IMR-90 (cell line): ENCODE results near the gene CYSTM1. TPM values are rescaled to one million over a fixed set of nuclear protein-coding genes. Genes with fewer than 3 reads are reported as not detected.
A peak's percentile ranks its signal among the peaks of the same experiment; 100 is the strongest.

Experiments
- ATAC-seq: fragments of 200-7000 bp; cut with Tn5 transposase; 2 replicates; pipeline ENCODE4 v1.9.1; 2020; ENCODE audit warnings: low read depth, mild to moderate bottlenecking, moderate library complexity
- BruUV-seq: library from RNA; stranded (reverse); fragments of 400-500 nt; replicated peaks from 2 replicates; lab custom pipeline; 2021; lab: Mats Ljungman, UMichigan
- CTCF ChIA-PET: fragments of 300-600 bp; formaldehyde crosslinking; extraction: SDS; loops from one replicate; lab custom pipeline; 2021; ENCODE audit warnings: antibody characterized with exemption; lab: Yijun Ruan, JAX
- POLR2A ChIA-PET: fragments of 300-600 bp; sonication (Branson Sonifier 250); formaldehyde crosslinking; loops from one replicate; lab custom pipeline; 2022; ENCODE audit warnings: antibody characterized with exemption; ENCODE audit not compliant: unreplicated experiment; lab: Charles Lee
- DNase-seq: peaks from one replicate; pipeline ENCODE4 v3.0.0; 2013
- H2AFZ ChIP-seq: replicated peaks from 2 replicates; pipeline ENCODE3; 2013; ENCODE audit warnings: low read length, mild to moderate bottlenecking; ENCODE audit not compliant: poor library complexity
- H2AK5ac ChIP-seq: 2 replicates; pipeline ENCODE4 v1.6.1; 2013; ENCODE audit warnings: low read depth, low read length, inconsistent platforms
- H2AK9ac ChIP-seq: replicated peaks from 2 replicates; pipeline ENCODE3; 2013; ENCODE audit warnings: mild to moderate bottlenecking, low read depth, low read length, moderate library complexity; ENCODE audit not compliant: poor library complexity
- H2BK120ac ChIP-seq: 2 replicates; pipeline ENCODE4 v1.6.1; 2013; ENCODE audit warnings: low read depth, low read length, inconsistent platforms
- H2BK15ac ChIP-seq: 3 replicates; pipeline ENCODE4 v1.6.1; 2013; ENCODE audit warnings: low read depth, low read length, inconsistent platforms
- H2BK20ac ChIP-seq: 2 replicates; pipeline ENCODE4 v1.6.1; 2013; ENCODE audit warnings: low read depth, mild to moderate bottlenecking, inconsistent platforms, low read length, moderate library complexity
- H2BK5ac ChIP-seq: 2 replicates; pipeline ENCODE4 v1.6.1; 2013; ENCODE audit warnings: mild to moderate bottlenecking, low read depth, low read length, inconsistent platforms; ENCODE audit not compliant: poor library complexity, severe bottlenecking
- H3K14ac ChIP-seq: replicated peaks from 2 replicates; pipeline ENCODE4 v1.6.1; 2013; ENCODE audit warnings: low read depth, low read length, inconsistent platforms
- H3K18ac ChIP-seq: 2 replicates; pipeline ENCODE4 v1.6.1; 2013; ENCODE audit warnings: low read depth, low read length, control low read depth
- H3K23ac ChIP-seq: 2 replicates; pipeline ENCODE4 v1.6.1; 2013; ENCODE audit warnings: low read depth, low read length, inconsistent platforms
- H3K27ac ChIP-seq: 2 replicates; pipeline ENCODE4 v1.5.1; 2013; ENCODE audit warnings: mild to moderate bottlenecking, control low read depth, low read length; ENCODE audit not compliant: insufficient read depth
- H3K27me3 ChIP-seq: 2 replicates; pipeline ENCODE4 v1.6.1; 2013; ENCODE audit warnings: low read length; ENCODE audit not compliant: control insufficient read depth, insufficient read depth
- H3K36me3 ChIP-seq: 2 replicates; pipeline ENCODE4 v1.6.1; 2013; ENCODE audit warnings: low read length, mixed read lengths; ENCODE audit not compliant: control insufficient read depth, insufficient read depth
- H3K4ac ChIP-seq: 2 replicates; pipeline ENCODE4 v1.6.1; 2013; ENCODE audit warnings: low read depth, low read length, inconsistent platforms
- H3K4me1 ChIP-seq: 2 replicates; pipeline ENCODE4 v1.6.1; 2013; ENCODE audit warnings: low read length, mixed read lengths; ENCODE audit not compliant: control insufficient read depth, insufficient read depth
- H3K4me2 ChIP-seq: 2 replicates; pipeline ENCODE4 v1.6.1; 2013; ENCODE audit warnings: low read depth, mild to moderate bottlenecking, control low read depth, low read length, moderate library complexity
- H3K4me3 ChIP-seq: 2 replicates; pipeline ENCODE4 v1.5.1; 2013; ENCODE audit warnings: low read depth, mild to moderate bottlenecking, control low read depth, low read length, moderate library complexity; ENCODE audit not compliant: insufficient read depth
- H3K56ac ChIP-seq: 2 replicates; pipeline ENCODE4 v1.6.1; 2013; ENCODE audit warnings: low read length, inconsistent platforms; ENCODE audit not compliant: insufficient read depth; ENCODE audit errors: extremely low read depth
- H3K79me1 ChIP-seq, 2 experiments: 2 replicates each; pipeline ENCODE4 v1.6.1; 2013; ENCODE audit warnings: low read length in 2 of 2, inconsistent platforms in 1 of 2, low read depth in 1 of 2
- H3K9ac ChIP-seq: 2 replicates; pipeline ENCODE4 v1.6.1; 2013; ENCODE audit warnings: low read depth, low read length, control low read depth
- H3K9me1 ChIP-seq: 2 replicates; pipeline ENCODE4 v1.6.1; 2013; ENCODE audit warnings: low read length, inconsistent platforms; ENCODE audit not compliant: insufficient read depth
- H3K9me3 ChIP-seq: 2 replicates; pipeline ENCODE4 v1.6.1; 2013; ENCODE audit warnings: low read length; ENCODE audit not compliant: control insufficient read depth, insufficient read depth
- H4K20me1 ChIP-seq: 2 replicates; pipeline ENCODE4 v1.6.1; 2013; ENCODE audit warnings: low read length, inconsistent platforms; ENCODE audit not compliant: insufficient read depth
- H4K5ac ChIP-seq: 2 replicates; pipeline ENCODE4 v1.6.1; 2013; ENCODE audit warnings: mild to moderate bottlenecking, low read depth, low read length, control low read depth
- H4K8ac ChIP-seq, 2 experiments: 2 replicates each; pipeline ENCODE4 v1.6.1; 2013; ENCODE audit warnings: low read depth in 2 of 2, low read length in 2 of 2, control low read depth in 1 of 2, inconsistent platforms in 1 of 2
- H4K91ac ChIP-seq: 2 replicates; pipeline ENCODE4 v1.6.1; 2013; ENCODE audit warnings: low read depth, low read length, inconsistent platforms; ENCODE audit not compliant: insufficient read depth
- CEBPB ChIP-seq: IDR thresholded peaks from 2 replicates; pipeline ENCODE4 v1.6.1; 2012; ENCODE audit warnings: low read depth, low read length, improper control_type of control experiment
- FOS ChIP-seq: fragments of 150-350 bp; IDR thresholded peaks from 2 replicates; pipeline ENCODE4 v1.6.1; 2016; ENCODE audit warnings: low read depth, low read length
- MAFK ChIP-seq: IDR thresholded peaks from 2 replicates; pipeline ENCODE4 v1.6.1; 2012; ENCODE audit warnings: low read depth, low read length, improper control_type of control experiment
- MAZ ChIP-seq: IDR thresholded peaks from 2 replicates; pipeline ENCODE4 v1.6.1; 2012; ENCODE audit warnings: low read depth, mild to moderate bottlenecking, low read length, improper control_type of control experiment, moderate library complexity, borderline replicate concordance
- MXI1 ChIP-seq: IDR thresholded peaks from 2 replicates; pipeline ENCODE4 v1.6.1; 2012; ENCODE audit warnings: low read depth, mild to moderate bottlenecking, low read length, moderate library complexity, borderline replicate concordance
- NFE2L2 ChIP-seq: fragments of 150-350 bp; IDR thresholded peaks from 2 replicates; pipeline ENCODE4 v1.6.1; 2016; ENCODE audit warnings: low read depth, mild to moderate bottlenecking, low read length
- RAD21 ChIP-seq: IDR thresholded peaks from 2 replicates; pipeline ENCODE4 v1.6.1; 2012; ENCODE audit warnings: low read length, improper control_type of control experiment
- RFX5 ChIP-seq: IDR thresholded peaks from 2 replicates; pipeline ENCODE4 v1.8.0; 2012; ENCODE audit warnings: low read depth, mild to moderate bottlenecking, low read length, moderate library complexity
- WGBS, 2 experiments: methylation state at CpG; one replicate each; pipeline versions ENCODE4 v1.1.5 to v1.1.7; 2013; ENCODE audit warnings: missing lambda C conversion rate in 2 of 2; ENCODE audit not compliant: insufficient read length in 1 of 2; ENCODE audit errors: extremely low coverage in 2 of 2; 5-methylcytosine and 5-hydroxymethylcytosine counted together
- dilution Hi-C: fragments of 300-500 bp; cut with HindIII; formaldehyde crosslinking; loops from one replicate; pipeline ENCODE4 v1.14.3; 2018; ENCODE audit warnings: low sequenced_read_pairs; ENCODE audit not compliant: unreplicated experiment
- in situ Hi-C: fragments of 300-500 bp; cut with MboI; formaldehyde crosslinking; loops from 3 replicates; pipeline ENCODE4 v1.14.3; 2019; ENCODE audit warnings: low sequenced_read_pairs, inconsistent platforms, mixed read lengths
- intact Hi-C: fragments of 100-400 bp; cut with micrococcal nuclease; formaldehyde crosslinking; loops from 2 replicates; pipeline ENCODE4 v1.10.0; 2022
- polyA plus RNA-seq, 3 experiments: library from polyadenylated mRNA; depleted of rRNA; stranded (reverse); fragments of >200 nt; gene quantifications; 2 replicates each; pipeline ENCODE4 v1.2.3, GENCODE V29; 2012; ENCODE audit warnings: low replicate concordance in 1 of 3
- total RNA-seq: library from RNA; depleted of rRNA; stranded (reverse); fragments of >200 nt; gene quantifications from 2 replicates; pipeline ENCODE4 v1.2.3, GENCODE V29; 2012
- TF ChIP-seq, protein P1 (sequence below): conservative IDR thresholded peaks from 2 replicates; pipeline ENCODE4 v1.5.1; 2012; ENCODE audit warnings: mild to moderate bottlenecking, low read depth, low read length, improper control_type of control experiment
- TF ChIP-seq, protein P2 (sequence below): fragments of 150-350 bp; IDR thresholded peaks from 2 replicates; pipeline ENCODE4 v1.6.1; 2016; ENCODE audit warnings: low read depth, mild to moderate bottlenecking, low read length, moderate library complexity, borderline replicate concordance
- TF ChIP-seq, protein P3 (sequence below): fragments of 150-350 bp; IDR thresholded peaks from 2 replicates; pipeline ENCODE4 v1.6.1; 2017; ENCODE audit warnings: mild to moderate bottlenecking, antibody characterized with exemption, low read length, low read depth

The CYSTM1 gene
- total and polyA plus RNA-seq, 2 of the 4 experiments (the other 2 are of a cell fraction): 7.3 to 15.0 TPM

DNA sequence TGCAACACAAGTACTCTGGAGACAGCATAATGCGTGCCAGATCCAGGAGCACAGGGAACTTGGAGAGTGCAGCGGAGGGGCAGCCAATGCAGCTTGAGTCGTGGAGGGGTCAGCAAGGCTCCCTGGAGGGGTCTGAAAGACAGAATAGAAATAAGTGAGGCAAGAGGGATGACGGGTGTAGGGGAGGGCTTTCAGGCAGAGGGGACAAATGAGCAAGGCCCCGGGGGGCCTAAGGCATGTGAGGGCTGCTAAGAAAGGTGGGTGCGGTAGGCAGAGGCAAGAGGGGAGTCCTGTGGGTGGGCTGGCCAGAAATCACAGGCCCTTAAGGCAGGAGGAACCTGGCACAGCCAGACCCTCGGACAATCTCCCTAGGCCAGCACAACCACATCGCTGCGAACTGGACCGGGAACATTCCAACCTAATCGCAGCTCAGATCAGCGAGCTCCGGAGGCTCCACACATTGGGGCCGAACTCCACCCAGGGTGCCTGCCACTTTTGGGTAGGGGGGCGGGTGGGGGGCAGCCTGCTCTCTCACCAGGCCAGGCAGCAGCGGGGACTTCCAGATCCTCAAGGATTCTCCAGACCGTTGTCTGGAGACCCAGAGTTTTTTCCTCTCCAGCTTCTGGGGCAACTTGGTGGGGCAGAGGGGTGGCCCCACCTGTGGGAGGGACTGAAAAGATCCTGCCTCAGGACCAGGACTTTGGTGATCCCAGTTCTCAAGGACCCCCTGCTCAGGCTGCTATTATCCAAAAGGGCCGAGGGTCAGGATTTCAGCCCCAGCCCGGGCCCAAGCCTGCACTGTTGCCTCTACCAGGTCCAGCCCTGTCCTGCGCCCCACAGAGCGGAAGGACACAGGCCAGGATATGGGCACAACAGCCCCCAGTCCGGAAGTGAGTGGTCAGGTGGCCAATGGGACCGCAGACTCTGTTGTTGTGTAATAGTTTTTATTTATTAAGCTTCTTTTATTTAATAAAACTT is 22.7 kb upstream of the CYSTM1 start (continued):
- TF ChIP-seq CEBPB (no peak), NFE2L2 (no peak)

DNA sequence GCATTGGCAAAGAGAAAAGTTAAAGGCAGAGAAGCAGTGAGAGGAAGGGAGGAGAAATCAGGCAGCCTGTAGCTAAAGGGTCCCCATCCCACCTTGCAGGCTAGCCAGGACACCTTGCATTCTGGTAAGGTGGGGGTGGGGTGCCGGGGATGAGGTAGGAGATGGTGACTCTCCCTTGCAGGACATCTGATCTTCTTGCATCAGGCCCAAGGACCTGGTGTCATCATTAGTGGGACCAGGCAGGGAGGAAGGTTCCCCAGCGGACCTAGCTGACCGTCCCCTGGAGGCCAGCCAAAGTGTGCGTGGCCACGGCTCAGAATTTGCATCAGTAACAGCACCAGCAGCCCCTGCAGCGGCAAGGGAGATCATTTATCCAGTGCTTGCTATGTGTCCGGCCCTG is 21.7 kb upstream of the CYSTM1 start:
- no TSS peak for BruUV-seq
- CTCF ChIA-PET: no interaction called here
- no peak overlapping the region for H2BK120ac ChIP-seq
- no peak overlapping the region for H3K4me2 ChIP-seq
- no peak overlapping the region for H3K9ac ChIP-seq
- H3K23ac ChIP-seq: peak overlapping the region; percentile 23; the same call in 1 of the 2 replicates
- H4K8ac ChIP-seq: no peak overlapping the region
- H3K79me1 ChIP-seq: peaks cover 3 to 7% of the 10 kb centered on the region in 2 experiments; a peak in 3 of 4 replicates
- H3K9me3 ChIP-seq: no peaks in the 10 kb centered on the region
- intact Hi-C loops: no loop called here
- no peak for ATAC-seq
- no peaks in the 10 kb centered on the region; the same call in 1 of the 2 replicates for H3K27me3 ChIP-seq
- dilution Hi-C loops: no loop called here
- no peak overlapping the region for H2BK20ac ChIP-seq
- POLR2A ChIA-PET: no interaction called here
- H3K14ac ChIP-seq: no peak overlapping the region
- H2AFZ ChIP-seq: peak overlapping the region; percentile 60
- DNase-seq: no peak
- no peak overlapping the region for H3K4me3 ChIP-seq
- H3K4ac ChIP-seq: no peak overlapping the region
- no peak overlapping the region for H3K56ac ChIP-seq
- 40% methylated on average over 1 of the region's 7 CpGs; no CpG with 5 or more reads in 1 of the 2 experiments for WGBS, 2 experiments
- H4K91ac ChIP-seq: no peak overlapping the region
- no peak overlapping the region for H4K5ac ChIP-seq
- H2AK9ac ChIP-seq: peak overlapping the region; percentile 25
- H3K9me1 ChIP-seq: 0 out of 2 replicates have a peak, but pooled peaks cover 2% of the 10 kb centered on the region
- H2BK5ac ChIP-seq: no peak overlapping the region
- H2BK15ac ChIP-seq: no peak overlapping the region
- in situ Hi-C loops: no loop called here
- no peak overlapping the region for H3K18ac ChIP-seq
- no peaks in the 10 kb centered on the region for H3K4me1 ChIP-seq
- no peak overlapping the region for H2AK5ac ChIP-seq
- no peak overlapping the region for H3K27ac ChIP-seq
- H3K36me3 ChIP-seq: no peaks in the 10 kb centered on the region
- no peaks in the 10 kb centered on the region; the same call in none of the 2 replicates for H4K20me1 ChIP-seq
- TF ChIP-seq, protein P1, sequence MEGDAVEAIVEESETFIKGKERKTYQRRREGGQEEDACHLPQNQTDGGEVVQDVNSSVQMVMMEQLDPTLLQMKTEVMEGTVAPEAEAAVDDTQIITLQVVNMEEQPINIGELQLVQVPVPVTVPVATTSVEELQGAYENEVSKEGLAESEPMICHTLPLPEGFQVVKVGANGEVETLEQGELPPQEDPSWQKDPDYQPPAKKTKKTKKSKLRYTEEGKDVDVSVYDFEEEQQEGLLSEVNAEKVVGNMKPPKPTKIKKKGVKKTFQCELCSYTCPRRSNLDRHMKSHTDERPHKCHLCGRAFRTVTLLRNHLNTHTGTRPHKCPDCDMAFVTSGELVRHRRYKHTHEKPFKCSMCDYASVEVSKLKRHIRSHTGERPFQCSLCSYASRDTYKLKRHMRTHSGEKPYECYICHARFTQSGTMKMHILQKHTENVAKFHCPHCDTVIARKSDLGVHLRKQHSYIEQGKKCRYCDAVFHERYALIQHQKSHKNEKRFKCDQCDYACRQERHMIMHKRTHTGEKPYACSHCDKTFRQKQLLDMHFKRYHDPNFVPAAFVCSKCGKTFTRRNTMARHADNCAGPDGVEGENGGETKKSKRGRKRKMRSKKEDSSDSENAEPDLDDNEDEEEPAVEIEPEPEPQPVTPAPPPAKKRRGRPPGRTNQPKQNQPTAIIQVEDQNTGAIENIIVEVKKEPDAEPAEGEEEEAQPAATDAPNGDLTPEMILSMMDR: no peak
- TF ChIP-seq RAD21 (no peak), MAZ (no peak), MXI1 (no peak), MAFK (no peak), RFX5 (no peak), CEBPB (no peak), FOS (no peak)
- TF ChIP-seq, protein P2, sequence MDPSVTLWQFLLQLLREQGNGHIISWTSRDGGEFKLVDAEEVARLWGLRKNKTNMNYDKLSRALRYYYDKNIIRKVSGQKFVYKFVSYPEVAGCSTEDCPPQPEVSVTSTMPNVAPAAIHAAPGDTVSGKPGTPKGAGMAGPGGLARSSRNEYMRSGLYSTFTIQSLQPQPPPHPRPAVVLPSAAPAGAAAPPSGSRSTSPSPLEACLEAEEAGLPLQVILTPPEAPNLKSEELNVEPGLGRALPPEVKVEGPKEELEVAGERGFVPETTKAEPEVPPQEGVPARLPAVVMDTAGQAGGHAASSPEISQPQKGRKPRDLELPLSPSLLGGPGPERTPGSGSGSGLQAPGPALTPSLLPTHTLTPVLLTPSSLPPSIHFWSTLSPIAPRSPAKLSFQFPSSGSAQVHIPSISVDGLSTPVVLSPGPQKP: no peak
- TF ChIP-seq, protein P3, sequence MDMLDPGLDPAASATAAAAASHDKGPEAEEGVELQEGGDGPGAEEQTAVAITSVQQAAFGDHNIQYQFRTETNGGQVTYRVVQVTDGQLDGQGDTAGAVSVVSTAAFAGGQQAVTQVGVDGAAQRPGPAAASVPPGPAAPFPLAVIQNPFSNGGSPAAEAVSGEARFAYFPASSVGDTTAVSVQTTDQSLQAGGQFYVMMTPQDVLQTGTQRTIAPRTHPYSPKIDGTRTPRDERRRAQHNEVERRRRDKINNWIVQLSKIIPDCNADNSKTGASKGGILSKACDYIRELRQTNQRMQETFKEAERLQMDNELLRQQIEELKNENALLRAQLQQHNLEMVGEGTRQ: no peak
